NK-92 (cell line): ENCODE results near the gene GNAI1.
"Not testable (repeated sequence)": the region's sequence is repeated elsewhere in the genome, so short reads cannot be mapped to it uniquely, and the experiment has no call there.

Source experiments
- DNase-seq: peaks from one replicate; lab custom pipeline; 2025; ENCODE audit not compliant: unreplicated experiment; lab: John Stamatoyannopoulos, UW

GNAI1 gene

DNA sequence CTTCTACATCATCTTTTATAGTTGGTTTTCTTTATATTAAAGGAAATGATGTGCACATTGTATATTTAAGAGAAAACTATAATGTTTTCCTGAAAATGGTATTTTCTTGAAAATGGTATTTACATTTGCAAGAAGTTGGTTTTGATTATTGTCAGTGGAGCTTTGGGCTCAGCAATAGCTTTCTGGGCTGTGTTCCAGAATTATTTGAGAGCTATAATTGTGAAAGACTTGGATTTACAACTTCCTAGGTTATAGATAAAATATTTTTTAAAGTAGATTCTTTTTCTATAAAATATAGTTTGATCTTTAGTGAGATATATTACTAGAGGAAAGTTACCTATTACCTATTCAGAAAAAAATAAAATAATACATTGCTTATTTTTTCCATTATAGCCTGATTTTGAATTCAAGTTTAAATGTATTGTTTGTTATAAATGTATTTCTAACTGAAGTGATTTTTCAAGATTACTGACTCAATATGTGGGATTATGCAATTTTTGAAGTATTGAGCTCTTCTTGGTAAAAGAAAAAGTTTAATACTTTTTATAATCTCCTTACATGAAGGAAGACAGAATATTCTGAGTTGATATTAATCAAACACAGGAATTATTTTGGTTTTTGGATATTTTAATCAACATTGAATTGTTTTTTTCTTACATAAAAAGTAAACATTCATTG is 20.2 kb downstream of the GNAI1 start:
- no peak for DNase-seq

DNA sequence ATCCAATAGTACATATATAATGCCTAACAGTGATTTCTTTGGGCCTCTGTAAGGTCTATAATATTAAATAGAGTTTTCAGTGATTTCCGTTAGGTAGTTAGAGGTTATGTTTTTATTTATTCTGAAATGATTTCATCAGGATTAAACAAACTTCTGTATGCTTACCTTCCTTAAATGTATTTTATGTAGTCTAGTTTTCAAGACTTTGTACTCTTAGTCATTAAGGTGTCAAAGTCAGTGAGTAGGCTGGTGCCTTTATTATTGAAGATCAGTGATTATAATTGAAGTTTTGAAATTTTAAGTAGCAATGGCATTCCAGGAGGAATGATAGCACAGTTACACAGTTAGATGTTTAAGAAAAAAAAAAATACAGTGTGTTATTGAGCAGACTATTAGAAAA is 20.7 kb downstream of the GNAI1 start:
- DNase-seq: no peak

DNA sequence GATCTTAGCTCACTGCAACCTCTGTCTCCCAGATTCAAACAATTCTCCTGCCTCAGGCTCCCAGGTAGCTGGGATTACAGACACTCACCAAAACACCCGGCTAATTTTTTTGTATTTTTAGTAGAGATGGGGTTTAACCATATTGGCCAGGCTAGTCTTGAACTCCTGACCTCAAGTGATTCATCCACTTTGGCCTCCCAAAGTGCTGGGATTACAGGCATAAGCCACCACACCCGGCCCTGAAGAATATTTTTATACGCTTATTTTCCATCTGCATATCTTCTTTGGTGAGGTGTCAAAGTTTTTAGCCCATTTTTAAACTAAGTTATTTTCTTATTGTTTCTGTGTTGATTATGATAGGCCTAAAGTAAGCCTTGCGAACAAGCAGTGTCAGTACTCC is 23.1 kb downstream of the GNAI1 start:
- not testable (repeated sequence) for DNase-seq

DNA sequence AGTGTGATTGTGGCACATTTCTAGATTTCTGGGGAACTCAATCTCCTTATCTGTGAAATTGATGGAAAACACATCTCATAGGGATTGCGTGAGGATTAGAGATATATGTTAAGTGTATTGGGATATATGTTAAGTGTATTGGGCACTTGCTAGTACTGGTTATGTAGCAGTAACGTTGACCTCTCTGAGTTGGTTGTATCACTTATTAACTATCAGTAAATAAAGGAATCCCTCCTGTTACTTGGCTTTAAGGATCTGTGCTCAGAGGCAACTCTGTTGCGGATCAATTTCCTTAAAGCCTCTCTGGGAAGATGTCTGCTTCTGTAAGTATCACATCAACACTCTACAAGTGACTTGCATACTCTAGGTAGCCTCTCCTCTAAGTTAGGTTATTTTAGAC is 25.2 kb downstream of the GNAI1 start:
- no peak for DNase-seq

DNA sequence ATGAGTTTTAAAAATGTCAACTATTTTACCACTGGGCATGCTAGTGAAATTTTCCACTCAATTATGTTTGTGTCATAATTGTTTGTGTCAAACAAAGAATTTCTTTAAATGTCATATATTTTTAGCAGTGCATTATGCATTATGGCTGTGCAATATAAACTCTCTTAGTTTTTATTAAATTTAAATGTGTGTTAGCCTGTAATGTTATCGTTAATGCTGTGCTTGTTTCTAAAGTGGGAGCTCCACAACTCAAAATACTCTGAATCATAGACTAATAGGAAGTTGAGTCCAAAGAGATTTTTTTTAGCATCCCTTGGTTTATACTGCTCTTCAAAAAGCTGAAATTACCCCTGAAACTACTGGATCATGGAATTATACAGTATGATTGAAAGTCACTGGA is 26.8 kb downstream of the GNAI1 start:
- no peak for DNase-seq

- DNase-seq: no peak
Observed at GRCh38 chr7:80165177-80165576, 30.5 kb downstream of the GNAI1 start.

DNA sequence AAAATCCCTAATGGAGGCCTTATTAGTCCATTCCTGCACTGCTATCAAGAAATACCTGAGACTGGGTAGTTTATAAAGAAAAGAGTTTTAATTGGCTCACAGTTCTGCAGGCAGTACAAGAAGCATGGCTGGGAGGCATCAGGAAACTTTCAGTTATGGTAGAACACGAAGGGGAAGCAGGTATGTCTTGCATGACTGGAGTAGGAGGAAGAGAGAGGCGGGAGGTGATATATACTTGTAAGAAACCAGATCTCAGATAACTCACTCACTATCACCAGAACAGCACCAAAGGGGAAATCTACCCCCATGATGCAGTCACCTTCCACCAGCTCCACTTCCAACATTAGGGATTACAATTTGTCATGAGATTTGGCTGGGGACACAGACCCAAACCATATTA is 35.8 kb downstream of the GNAI1 start:
- DNase-seq: no peak

GRCh38 chr7:80172387-80172786 is 37.8 kb downstream of the GNAI1 start:
- no peak for DNase-seq

DNA sequence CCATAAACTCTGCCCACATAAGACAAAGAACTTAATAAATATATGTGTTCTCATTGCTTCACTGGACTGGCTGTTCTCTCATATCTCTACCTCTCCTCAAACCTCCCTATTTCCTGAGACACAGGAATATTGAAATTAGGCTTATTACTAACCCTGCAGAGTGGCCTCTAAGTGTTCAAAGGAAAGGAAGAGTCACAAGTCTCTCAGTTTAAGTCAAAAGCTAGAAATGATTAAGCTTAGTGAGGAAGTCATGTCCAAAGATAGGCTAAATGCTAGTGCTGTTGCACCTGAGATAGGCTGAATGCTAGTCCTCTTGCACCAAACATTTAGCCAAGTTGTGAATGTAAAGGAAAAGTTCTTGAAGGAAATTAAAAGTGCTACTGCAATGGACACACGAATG is 41.1 kb downstream of the GNAI1 start:
- DNase-seq: no peak

GRCh38 chr7:80181411-80181810 is 46.8 kb downstream of the GNAI1 start:
- no peak for DNase-seq

DNA sequence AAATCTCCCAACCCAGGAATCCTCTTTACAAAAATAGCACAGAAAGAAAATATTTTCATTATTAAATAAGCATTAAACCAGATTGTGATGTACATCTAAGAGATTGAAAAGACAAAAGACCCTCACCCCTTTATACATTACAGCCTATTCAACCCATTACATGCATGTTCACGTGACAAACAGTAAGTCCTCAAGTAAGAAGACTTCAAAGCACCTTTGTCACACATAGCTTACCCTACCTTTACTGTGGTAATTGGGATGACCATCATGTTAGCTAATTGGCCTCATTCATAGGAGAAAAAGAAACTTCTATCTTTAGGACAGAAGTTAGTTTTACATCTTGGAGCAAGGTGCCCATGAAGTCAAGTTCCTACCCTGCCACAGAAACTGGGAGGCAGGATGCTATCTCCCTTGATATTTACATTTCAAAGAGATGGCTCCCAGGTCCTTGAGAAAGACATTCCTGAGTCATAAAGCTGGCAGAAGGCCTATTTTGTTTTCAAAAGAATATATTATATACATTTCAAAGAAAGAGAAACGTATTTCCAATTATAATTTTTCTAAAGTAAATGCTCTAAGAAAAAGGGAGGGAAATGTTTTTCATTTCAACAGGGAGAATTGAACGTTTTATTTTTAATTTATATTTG is 48.1 kb downstream of the GNAI1 start:
- DNase-seq: no peak

DNA sequence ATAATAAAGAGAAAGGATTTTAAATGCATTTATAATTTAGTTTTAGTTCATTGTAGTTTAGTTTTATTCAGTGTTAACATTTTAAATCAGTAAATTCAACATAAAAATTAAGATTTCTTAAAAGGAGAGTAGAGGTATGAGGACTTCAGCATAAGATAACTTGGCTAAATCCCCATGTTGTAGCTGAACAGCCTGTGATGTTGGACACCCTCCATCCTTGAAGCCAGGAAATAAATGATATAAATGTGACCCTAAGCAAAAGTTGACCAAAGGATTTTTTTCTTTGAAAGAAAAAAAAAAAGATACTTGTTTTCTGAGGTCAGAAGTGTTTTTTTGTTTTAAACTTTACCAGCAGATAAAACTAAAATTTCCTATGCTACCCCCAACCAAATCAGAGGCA is 48.7 kb downstream of the GNAI1 start:
- no peak for DNase-seq

- no peak for DNase-seq
Observed at GRCh38 chr7:80183900-80184685, 49.5 kb downstream of the GNAI1 start.

- no peak for DNase-seq
Observed at GRCh38 chr7:80184693-80185092, 50.1 kb downstream of the GNAI1 start.

DNA sequence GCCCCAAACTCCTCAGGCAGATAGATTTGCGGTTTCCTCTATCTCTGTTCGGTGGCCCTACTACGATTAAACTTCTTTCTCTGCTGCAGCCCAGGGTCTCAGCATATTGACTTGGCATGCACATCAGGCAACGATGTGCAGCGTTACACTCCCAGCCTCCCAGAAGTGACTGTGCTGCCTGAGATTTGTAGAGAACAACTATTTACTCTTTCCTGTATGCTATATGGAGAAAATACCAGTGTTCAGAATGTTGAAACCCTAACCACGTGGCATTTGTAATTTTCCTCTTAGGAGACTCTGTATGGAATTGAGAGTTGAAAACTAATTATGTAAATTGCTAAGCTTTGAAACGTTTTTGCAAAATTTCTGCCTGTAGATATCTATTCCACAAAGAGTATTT is 50.9 kb downstream of the GNAI1 start:
- DNase-seq: no peak

- no peak for DNase-seq
Observed at GRCh38 chr7:80186721-80187120, 52.1 kb downstream of the GNAI1 start.

GRCh38 chr7:80187279-80187678 is 52.6 kb downstream of the GNAI1 start:
- no peak for DNase-seq

GRCh38 chr7:80187727-80188126 is 53.1 kb downstream of the GNAI1 start:
- DNase-seq: no peak

DNA sequence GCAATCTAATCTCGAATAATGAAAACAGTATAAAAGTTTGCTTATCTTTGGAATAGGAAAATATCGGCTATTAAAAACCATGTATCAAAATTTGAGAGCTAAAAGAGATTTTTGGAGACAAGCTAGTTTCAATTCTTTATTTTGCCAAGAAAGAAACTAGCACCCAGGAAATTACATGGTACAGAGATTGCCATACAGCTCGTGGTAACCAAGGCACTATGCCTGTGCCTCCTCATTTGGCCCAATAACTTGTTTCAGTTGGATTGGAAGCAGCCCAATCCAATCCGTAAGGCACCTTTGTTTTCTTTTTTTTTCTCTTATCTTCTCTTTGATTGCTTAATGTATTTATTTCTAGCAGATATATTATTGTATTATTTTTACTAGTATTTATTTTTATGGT is 55.0 kb downstream of the GNAI1 start:
- no peak for DNase-seq

DNA sequence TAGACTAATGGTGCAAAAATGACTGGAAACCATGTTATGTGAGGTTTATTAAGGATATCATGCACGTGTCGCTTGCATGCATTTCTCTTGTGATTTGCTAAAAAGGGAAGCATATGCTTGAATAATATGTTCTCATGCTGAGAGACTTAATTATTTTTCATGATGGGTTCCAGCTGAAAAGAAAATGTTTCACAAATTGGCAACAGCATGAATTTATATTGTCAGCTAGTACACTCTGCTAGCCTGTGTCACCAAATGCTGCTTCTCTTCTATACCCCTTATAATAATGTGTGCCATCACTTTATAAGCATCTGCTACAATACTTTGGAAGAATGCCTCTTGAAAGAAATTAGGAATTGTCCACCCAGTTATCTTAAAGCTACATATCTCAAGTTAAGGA is 63.0 kb downstream of the GNAI1 start:
- no peak for DNase-seq

- DNase-seq: no peak
Observed at GRCh38 chr7:80199051-80199450, 64.4 kb downstream of the GNAI1 start.

- no peak for DNase-seq
Observed at GRCh38 chr7:80204454-80204853, 69.8 kb downstream of the GNAI1 start.
